Stimulated activated CD8-positive, alpha-beta memory T cell treated with anti-CD3 and anti-CD28 coated beads, Interleukin-7, amount 100 ng/mL, for 4 hours (primary cell): ENCODE measurements around the gene TSPO.

Source experiments
- DNase-seq, 2 donors: peaks; one replicate each; pipeline ENCODE4 v3.0.0-alpha.2; 2020; ENCODE audit warnings: low read depth in 2 of 2

Gene TSPO

DNA sequence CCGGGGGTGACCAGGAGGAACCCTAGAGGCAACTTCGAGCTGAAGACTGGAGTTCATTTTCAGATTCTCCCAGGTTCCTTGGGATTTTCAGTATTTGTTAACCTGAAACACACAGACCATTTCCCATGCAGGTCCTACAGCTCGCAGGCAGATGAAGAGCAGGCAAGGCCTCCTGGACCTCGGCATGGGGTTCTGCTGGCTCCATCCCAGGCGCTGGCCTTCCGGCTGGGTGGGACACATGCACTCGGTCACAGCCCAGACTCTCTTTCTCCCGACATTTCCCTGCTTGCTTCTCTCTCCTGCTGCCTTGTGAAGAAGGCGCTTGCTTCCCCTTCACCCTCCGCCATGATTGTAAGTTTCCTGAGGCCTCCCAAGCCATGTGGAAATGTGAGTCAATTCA is 51.0 kb downstream of the TSPO start:
- DNase-seq: no peak

GRCh38 chr22:43202756-43203410 is 51.5 kb downstream of the TSPO start:
- DNase-seq: no peak

- no peak for DNase-seq
Measured at GRCh38 chr22:43203471-43203981, 52.2 kb downstream of the TSPO start.

DNA sequence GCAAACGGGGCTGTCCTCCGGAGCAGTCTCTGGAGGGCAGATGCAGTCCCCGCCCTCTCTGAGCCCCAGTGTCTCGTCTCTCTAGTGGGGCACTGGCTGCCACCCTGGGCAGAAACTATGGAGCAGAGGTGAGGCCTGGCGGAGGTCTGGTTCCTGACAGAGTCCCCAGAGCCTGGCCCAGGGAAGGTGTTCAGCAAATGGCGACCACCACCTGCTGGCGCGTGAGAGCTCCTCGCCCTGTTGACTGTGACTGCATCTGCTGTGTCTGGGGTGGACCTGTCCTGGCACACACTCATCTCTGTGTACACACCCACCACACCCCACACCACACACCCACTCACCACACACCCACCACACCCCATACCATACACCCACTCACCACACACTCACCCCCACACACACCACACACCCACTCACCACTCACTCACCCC is 53.9 kb downstream of the TSPO start:
- DNase-seq: peak in 1 of 2 donors; percentile 2

GRCh38 chr22:43205748-43206508 is 54.6 kb downstream of the TSPO start:
- peak; percentile 7 to 11 for DNase-seq

DNA sequence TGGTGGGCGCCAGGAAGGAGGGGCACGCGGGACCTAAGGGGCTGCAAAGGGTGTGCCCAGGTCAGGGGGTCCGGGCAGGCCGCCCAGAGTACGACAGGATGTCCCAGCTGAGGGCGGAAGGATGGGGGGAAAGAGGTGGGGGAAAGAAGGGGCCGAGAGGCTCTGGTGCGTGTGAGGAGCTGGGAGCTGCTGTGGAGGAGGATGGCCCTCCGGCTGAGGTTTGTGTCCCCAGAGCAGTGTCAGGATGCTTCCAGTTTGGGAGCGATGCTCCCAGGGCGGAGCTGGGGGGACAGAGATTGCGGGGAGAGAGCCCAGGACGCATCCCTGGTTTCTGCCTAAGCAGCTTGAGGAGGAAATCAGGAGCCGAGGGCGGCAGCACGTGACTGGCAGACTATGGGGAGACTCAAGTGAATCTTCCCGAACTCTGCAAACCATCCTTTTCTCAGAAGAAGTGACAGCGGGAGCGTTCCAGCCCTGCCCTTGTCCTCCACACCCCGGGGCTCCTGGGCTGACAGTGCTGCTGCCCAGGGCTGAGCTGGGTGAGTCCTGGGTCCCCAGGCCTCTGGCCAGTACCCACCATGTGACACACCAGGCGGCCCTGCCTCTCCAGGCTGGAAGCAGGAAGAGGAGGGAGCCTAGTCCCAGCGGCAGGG is 55.3 kb downstream of the TSPO start:
- no peak for DNase-seq

- DNase-seq: no peak
Measured at GRCh38 chr22:43207386-43207785, 56.0 kb downstream of the TSPO start.

DNA sequence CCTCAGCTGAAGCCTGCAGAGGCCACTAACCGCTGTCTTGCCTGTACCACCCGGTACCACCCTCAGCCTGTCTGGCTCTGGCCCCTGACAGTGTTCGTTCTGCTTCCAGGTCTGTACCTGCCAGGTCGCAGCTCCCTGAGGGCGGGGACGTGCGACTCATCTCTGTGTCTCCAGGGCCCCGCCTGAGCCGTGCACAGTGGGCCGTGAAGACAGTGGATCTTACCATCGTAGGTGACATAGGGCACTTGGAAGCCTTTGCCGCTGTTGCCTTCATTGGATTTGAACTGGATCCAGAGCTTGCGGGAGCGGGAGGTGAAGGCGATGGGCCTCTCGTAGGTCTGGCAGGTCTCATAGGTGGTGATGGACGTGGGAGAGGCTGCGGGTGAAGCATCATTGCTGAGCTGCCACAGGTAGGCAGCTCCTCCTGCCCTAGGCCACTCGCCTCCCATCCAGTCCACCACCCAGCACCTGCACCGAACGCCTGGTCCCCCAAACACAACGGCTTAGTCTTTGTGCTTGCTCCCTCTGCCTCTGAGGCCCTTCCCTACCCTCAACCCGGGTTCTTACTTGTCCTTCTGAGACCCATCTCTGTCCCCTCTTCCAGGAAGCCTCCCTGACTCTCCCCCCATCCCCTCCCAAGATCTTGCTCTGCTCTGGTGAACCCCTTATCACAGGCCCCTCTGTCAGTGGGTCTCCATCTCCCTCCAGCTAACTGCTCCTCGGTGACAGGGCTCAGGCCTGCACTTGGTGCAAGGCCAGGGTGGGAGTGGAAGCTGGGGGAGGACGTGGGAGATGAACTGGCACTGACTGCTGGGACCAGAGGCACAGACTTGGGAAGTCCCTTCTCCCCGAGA is 56.7 kb downstream of the TSPO start:
- no peak for DNase-seq

DNA sequence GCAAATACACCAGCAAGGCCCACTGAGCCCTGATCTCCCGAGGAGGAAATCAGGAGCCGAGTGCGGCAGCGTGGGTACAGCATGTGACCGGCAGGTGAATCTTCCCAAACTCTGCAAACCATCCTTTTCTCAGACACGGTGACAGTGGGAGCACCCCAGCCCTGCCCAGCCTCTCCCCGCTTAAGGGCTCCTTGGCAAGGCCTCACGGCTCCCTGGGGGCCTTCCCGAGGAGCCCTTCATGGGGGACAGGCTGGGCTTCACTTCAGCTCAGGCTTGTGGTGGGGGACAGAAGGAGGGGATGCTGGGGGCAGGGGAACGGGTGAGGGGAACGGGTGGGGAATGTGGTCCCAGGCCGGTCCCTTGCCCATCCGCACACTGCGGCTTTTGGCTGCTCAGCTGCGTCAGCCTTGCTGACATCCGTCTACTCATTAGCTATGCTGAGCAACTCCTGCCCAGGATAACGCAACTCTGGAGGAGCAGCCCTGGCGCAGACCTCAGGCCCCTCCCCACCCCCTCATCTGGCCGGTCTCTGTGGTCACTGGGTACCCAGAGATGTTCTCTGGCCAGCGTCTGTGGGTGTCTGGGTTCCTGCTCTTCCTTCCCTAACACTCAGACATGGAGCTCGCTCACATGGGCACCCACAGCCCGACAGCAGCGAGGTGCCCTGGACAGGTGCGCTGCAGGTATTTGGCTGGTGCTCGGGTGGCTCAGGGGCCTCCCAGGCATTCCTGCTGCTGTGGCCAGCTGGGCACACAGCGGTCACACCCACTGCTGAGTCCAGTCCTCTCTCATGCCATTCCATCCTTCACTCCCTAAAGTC is 57.6 kb downstream of the TSPO start:
- no peak for DNase-seq

GRCh38 chr22:43209523-43209890 is 58.1 kb downstream of the TSPO start:
- no peak for DNase-seq

- no peak for DNase-seq
Measured at GRCh38 chr22:43209971-43210370, 58.6 kb downstream of the TSPO start.

GRCh38 chr22:43210631-43211515 is 59.5 kb downstream of the TSPO start:
- no peak for DNase-seq

DNA sequence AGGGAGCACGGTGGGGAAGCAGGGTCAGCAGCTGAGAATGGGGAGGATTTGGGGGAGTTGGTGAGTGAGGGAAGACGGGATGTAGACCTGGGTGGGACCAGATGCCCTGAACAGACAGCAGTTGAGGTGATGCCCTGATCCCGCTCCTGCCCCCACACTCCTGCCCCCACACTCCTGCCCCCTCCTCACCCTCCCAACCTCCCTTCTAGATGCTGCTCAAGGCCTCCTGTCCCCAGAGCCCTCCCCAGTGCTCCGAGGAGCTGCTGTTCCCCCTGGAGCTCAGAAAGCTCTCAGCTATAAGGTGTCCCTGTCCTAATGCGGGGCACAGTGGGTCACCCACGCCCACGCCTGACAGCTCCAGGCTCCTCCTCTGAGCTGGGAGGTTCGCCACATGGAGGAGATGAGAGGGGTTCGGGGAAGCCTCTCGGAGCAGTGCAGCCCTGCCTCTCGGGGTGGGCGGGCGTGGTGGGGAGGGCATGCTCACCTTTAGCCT is 60.6 kb downstream of the TSPO start:
- no peak for DNase-seq

DNA sequence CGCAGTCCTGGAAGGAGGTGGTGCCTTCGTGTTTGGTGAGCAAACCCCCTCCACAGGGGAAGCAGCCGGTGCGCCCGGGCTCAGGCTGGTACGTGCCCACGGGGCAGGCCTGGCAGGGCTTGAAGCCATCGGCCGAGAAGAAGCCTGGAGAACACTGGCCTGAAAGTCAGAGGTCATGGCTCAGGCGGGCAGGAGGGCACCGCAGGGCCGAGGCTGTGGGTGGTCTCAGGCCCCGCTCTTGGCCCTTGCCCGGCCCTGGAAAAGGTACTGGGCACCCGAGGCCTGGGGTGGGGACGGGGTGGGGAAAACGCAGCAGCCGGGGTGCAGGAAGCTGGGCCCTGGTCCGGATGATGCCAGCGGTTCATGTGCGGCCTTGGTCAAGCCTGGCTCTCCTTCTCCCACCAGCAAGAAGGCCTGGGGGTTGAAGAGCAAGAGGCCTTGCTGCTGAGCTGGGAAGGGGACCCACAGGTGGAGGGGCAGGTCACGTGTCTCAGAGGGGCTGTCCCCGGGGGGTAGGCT is 61.1 kb downstream of the TSPO start:
- DNase-seq: no peak
